ENCODE measurements around the gene ATP2A3. TPM values are rescaled to one million over a fixed set of nuclear protein-coding genes. Genes with fewer than 3 reads are reported as not detected.

Gene ATP2A3
- total and polyA plus RNA-seq, 2 donors (not counting 3 experiments of a cell fraction or from before 2014, with no cell fraction given): 0.37 to 0.55 TPM

- no peak for TF ChIP-seq GATA2 (IDR thresholded peaks at IDR 0.05; ENCODE audit: insufficient read depth, insufficient read length, low read depth, low read length)
- TF ChIP-seq FOS (IDR thresholded peaks at IDR 0.05; ENCODE audit: borderline replicate concordance, insufficient read depth, low read length): peak; percentile 75
- no peak for TF ChIP-seq MYC (IDR thresholded peaks at IDR 0.05; ENCODE audit: low read depth, low read length)
- TF ChIP-seq POLR2A (IDR thresholded peaks at IDR 0.05; ENCODE audit: low read depth, low read length): no peak
- peak; percentile 38 for TF ChIP-seq POLR2AphosphoS5 (IDR thresholded peaks at IDR 0.05; ENCODE audit: insufficient read depth, low read depth, low read length)
- no peak for TF ChIP-seq MAX (IDR thresholded peaks at IDR 0.05; ENCODE audit: insufficient read depth, insufficient read length)
- no peak for TF ChIP-seq CTCF (IDR thresholded peaks at IDR 0.05; ENCODE audit: extremely low read depth in 1 of 2, insufficient read depth in 1 of 2, low read depth in 1 of 2, low read length in 2 of 2)
- H3K79me2 ChIP-seq (ENCODE audit: control insufficient read depth, insufficient read depth, low read length): peaks cover 21% of the 10 kb centered on the region
- dilution Hi-C loops (cut with MboI; ENCODE audit: extremely low pct_ligation_motif_present, low sequenced_read_pairs): no loop called here
- CTCF ChIA-PET: interaction anchor here (0.7 to 9.2 kb wide), 7 partner anchors 20 to 152 kb away, joined by 3 to 82 read pairs (median 5); partner anchors contain the start of gene NCBP3
- H3K27me3 ChIP-seq (ENCODE audit: control insufficient read depth in 2 of 2, insufficient read depth in 2 of 2, low read length in 2 of 2): no peaks in the 10 kb centered on the region
- H4K20me1 ChIP-seq (replicated peaks; ENCODE audit: control insufficient read depth, extremely low read depth, insufficient read depth, low read length): no peaks in the 10 kb centered on the region
- no peaks in the 10 kb centered on the region for H3K9me1 ChIP-seq (replicated peaks; ENCODE audit: control insufficient read depth, extremely low read depth, insufficient read depth, low read length)
- FAIRE-seq (peak; percentile 95), DNase-seq (ENCODE audit: low read depth, low spot score) (peak; percentile 77)
- H3K27ac ChIP-seq (ENCODE audit: insufficient read depth, low read depth, low read length): peak overlapping the region; percentile 72
- intact Hi-C loops (cut with micrococcal nuclease): no loop called here
- H3K36me3 ChIP-seq (ENCODE audit: control insufficient read depth in 2 of 2, extremely low read depth in 1 of 2, insufficient read depth in 2 of 2, low read length in 2 of 2): no peaks in the 10 kb centered on the region
- H3K4me2 ChIP-seq (ENCODE audit: insufficient read depth, low read length): no peak overlapping the region
- H2AFZ ChIP-seq (ENCODE audit: low read depth, low read length): peak overlapping the region; percentile 38
- no peak overlapping the region for H3K4me3 ChIP-seq (replicated peaks in 1 of 3; ENCODE audit: insufficient read depth in 1 of 3, low read depth in 1 of 3, low read length in 3 of 3)
- H3K9ac ChIP-seq (replicated peaks; ENCODE audit: extremely low read depth, insufficient read depth, low read length): peak overlapping the region; percentile 19
- H3K9me3 ChIP-seq (replicated peaks; ENCODE audit: control insufficient read depth, insufficient read depth, low read length): no peaks in the 10 kb centered on the region
- POLR2A ChIA-PET: no interaction called here
- no TSS peak for BruUV-seq (replicated peaks)
- H3K4me1 ChIP-seq (ENCODE audit: control insufficient read depth, extremely low read depth, insufficient read depth, low read length): peaks cover 78% of the 10 kb centered on the region
Observed at GRCh38 chr17:3890082-3890877, 74.0 kb downstream of the ATP2A3 start.
